Measurements from ENCODE around the gene FRMD4A. TPM values are rescaled to one million over a fixed set of nuclear protein-coding genes. Genes with fewer than 3 reads are reported as not detected.

Gene FRMD4A
- total RNA-seq, 1 experiment from 2014 or later, result 18.3 TPM

DNA sequence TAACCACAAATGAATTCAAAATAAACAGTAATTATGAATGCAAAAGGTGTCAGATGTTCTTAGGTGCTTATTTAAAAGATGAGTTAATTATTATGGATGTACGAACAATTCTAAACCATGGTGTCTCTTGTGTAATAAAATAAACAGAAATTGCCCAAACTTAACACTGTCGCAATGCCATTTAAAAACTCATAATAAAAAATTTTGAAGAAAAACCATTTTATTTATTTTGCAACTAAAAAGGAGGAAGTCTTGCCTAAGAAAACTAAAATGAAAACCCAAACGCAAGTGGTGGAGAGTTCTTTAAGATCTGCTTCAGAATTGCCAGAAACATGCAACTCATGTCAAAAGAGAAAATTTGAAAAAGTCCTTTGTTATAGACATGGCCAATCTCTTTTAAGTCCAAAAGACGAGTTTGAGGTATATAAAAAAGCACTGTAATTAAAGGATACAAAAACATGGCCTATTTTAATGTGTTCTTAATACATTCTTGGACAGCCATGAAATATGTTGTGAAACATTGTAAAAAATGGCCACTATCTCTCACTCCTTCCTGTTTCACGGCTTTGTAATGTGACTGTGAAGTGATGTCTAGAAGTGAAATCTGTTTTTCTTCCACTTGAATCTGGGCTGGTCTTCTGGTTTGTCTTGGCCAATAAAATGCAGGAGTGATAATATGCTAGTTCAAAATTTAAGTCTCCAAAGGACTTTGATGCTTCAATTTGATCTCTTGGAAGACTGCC is 421.0 kb downstream of the FRMD4A start:
- H3K27me3 ChIP-seq (ENCODE audit: insufficient read depth, low read depth), result no peaks in the 10 kb centered on the region
- no TSS peak for BruUV-seq (replicated peaks)

DNA sequence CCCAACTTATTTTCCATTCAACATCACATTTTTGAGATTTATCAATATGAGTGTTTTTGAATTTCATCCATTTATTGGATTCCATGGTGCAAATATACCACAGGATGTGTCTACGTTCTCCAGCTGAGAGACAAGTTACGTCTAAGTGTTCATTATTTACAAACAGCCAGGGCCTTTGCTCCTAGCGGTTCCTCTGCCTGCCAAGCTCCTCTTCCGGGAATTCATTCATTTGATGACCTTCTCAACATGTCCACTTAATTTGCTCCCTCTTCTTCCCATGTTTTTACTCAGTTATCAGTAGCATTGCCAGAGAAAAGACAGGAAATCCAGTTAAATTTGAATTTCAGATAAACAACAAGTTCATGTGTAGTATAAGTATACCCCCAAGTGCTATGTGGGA is 422.2 kb downstream of the FRMD4A start:
- ChIA-PET POLR2A (ENCODE audit: unreplicated experiment) (no interaction called here), CTCF (no interaction called here)
- no peaks in the 10 kb centered on the region for H3F3A ChIP-seq (ENCODE audit: insufficient read depth, low read depth)
- no peaks in the 10 kb centered on the region for H3K9me3 ChIP-seq (ENCODE audit: insufficient read depth, low read depth)
- no peaks in the 10 kb centered on the region for H3K36me3 ChIP-seq (ENCODE audit: low read depth)
- no peak overlapping the region for H3K4me2 ChIP-seq
- no peak overlapping the region for H3K4me3 ChIP-seq
- no peaks in the 10 kb centered on the region for H3K4me1 ChIP-seq (replicated peaks; ENCODE audit: insufficient read depth)
- TF ChIP-seq, protein P1, sequence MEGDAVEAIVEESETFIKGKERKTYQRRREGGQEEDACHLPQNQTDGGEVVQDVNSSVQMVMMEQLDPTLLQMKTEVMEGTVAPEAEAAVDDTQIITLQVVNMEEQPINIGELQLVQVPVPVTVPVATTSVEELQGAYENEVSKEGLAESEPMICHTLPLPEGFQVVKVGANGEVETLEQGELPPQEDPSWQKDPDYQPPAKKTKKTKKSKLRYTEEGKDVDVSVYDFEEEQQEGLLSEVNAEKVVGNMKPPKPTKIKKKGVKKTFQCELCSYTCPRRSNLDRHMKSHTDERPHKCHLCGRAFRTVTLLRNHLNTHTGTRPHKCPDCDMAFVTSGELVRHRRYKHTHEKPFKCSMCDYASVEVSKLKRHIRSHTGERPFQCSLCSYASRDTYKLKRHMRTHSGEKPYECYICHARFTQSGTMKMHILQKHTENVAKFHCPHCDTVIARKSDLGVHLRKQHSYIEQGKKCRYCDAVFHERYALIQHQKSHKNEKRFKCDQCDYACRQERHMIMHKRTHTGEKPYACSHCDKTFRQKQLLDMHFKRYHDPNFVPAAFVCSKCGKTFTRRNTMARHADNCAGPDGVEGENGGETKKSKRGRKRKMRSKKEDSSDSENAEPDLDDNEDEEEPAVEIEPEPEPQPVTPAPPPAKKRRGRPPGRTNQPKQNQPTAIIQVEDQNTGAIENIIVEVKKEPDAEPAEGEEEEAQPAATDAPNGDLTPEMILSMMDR (conservative IDR thresholded peaks at IDR 0.05), result no peak
- no peak for TF ChIP-seq EZH2 (IDR thresholded peaks at IDR 0.05; ENCODE audit: low read depth)
- no peak overlapping the region for H3K27ac ChIP-seq
- H4K20me1 ChIP-seq (ENCODE audit: insufficient read depth), result no peaks in the 10 kb centered on the region
- no peaks in the 10 kb centered on the region; the same call in 1 of the 2 replicates for H3K9me2 ChIP-seq (ENCODE audit: insufficient read depth)
- no peaks in the 10 kb centered on the region for H3K27me3 ChIP-seq (ENCODE audit: insufficient read depth, low read depth)
- intact Hi-C loops (cut with micrococcal nuclease; ENCODE audit: unreplicated experiment), result no loop called here
- H2AFZ ChIP-seq, result no peak overlapping the region
- BruUV-seq (replicated peaks), result no TSS peak
- no peaks in the 10 kb centered on the region for H3K79me2 ChIP-seq (ENCODE audit: low read depth)
- no peak for DNase-seq

More for the DNA sequence above, 421.0 kb downstream of the FRMD4A start:
- Histone ChIP-seq H3K4me2 (no peak overlapping the region), H2AFZ (no peak overlapping the region), H3F3A (ENCODE audit: insufficient read depth, low read depth) (no peaks in the 10 kb centered on the region), H3K79me2 (ENCODE audit: low read depth) (no peaks in the 10 kb centered on the region), H3K36me3 (ENCODE audit: low read depth) (no peaks in the 10 kb centered on the region), H3K9me2 (ENCODE audit: insufficient read depth) (no peaks in the 10 kb centered on the region; the same call in 1 of the 2 replicates), H3K4me3 (no peak overlapping the region), H4K20me1 (ENCODE audit: insufficient read depth) (no peaks in the 10 kb centered on the region), H3K9me3 (ENCODE audit: insufficient read depth, low read depth) (no peaks in the 10 kb centered on the region), H3K27ac (no peak overlapping the region), H3K4me1 (replicated peaks; ENCODE audit: insufficient read depth) (no peaks in the 10 kb centered on the region)
- intact Hi-C loops (cut with micrococcal nuclease; ENCODE audit: unreplicated experiment), result no loop called here
- CTCF ChIA-PET, result no interaction called here
- DNase-seq, result no peak
- TF ChIP-seq, protein P1 (conservative IDR thresholded peaks at IDR 0.05), result no peak
- no peak for TF ChIP-seq EZH2 (IDR thresholded peaks at IDR 0.05; ENCODE audit: low read depth)
- POLR2A ChIA-PET (ENCODE audit: unreplicated experiment), result interaction anchor here (0.5 kb wide), 1 partner anchor 15 kb away, joined by 4 read pairs; no protein-coding TSS in a partner anchor

GRCh38 chr10:13907570-13907969 is 423.2 kb downstream of the FRMD4A start:
- H3K4me2 ChIP-seq, result no peak overlapping the region
- H3K36me3 ChIP-seq (ENCODE audit: low read depth), result no peaks in the 10 kb centered on the region
- no peak overlapping the region for H3K27ac ChIP-seq
- no peaks in the 10 kb centered on the region for H3K79me2 ChIP-seq (ENCODE audit: low read depth)
- H4K20me1 ChIP-seq (ENCODE audit: insufficient read depth), result no peaks in the 10 kb centered on the region
- no peak for TF ChIP-seq EZH2 (IDR thresholded peaks at IDR 0.05; ENCODE audit: low read depth)
- TF ChIP-seq, protein P1 (conservative IDR thresholded peaks at IDR 0.05), result no peak
- H3K9me2 ChIP-seq (ENCODE audit: insufficient read depth), result no peaks in the 10 kb centered on the region; the same call in 1 of the 2 replicates
- H3K4me3 ChIP-seq, result no peak overlapping the region
- no peaks in the 10 kb centered on the region for H3F3A ChIP-seq (ENCODE audit: insufficient read depth, low read depth)
- CTCF ChIA-PET, result no interaction called here
- no peaks in the 10 kb centered on the region for H3K9me3 ChIP-seq (ENCODE audit: insufficient read depth, low read depth)
- H3K4me1 ChIP-seq (replicated peaks; ENCODE audit: insufficient read depth), result no peaks in the 10 kb centered on the region
- no TSS peak for BruUV-seq (replicated peaks)
- H3K27me3 ChIP-seq (ENCODE audit: insufficient read depth, low read depth), result no peaks in the 10 kb centered on the region
- intact Hi-C loops (cut with micrococcal nuclease; ENCODE audit: unreplicated experiment), result no loop called here
- no peak overlapping the region for H2AFZ ChIP-seq
- POLR2A ChIA-PET (ENCODE audit: unreplicated experiment), result no interaction called here
- no peak for DNase-seq
